MM.1S (cell line): ENCODE data around the gene GCK.

Experiments used
- EZH2 ChIP-seq: fragments of 300-600 bp; sonication (generic); optimal IDR thresholded peaks from 2 replicates; pipeline ENCODE3; 2017; ENCODE audit warnings: low read depth, mild to moderate bottlenecking, antibody characterized with exemption, low read length, mixed read lengths
- TF ChIP-seq, protein P1 (sequence below): fragments of 300-600 bp; sonication (generic); IDR thresholded peaks from 2 replicates; pipeline ENCODE4 v1.5.1; 2016; ENCODE audit warnings: antibody characterized with exemption, low read length, mixed read lengths

DNA sequence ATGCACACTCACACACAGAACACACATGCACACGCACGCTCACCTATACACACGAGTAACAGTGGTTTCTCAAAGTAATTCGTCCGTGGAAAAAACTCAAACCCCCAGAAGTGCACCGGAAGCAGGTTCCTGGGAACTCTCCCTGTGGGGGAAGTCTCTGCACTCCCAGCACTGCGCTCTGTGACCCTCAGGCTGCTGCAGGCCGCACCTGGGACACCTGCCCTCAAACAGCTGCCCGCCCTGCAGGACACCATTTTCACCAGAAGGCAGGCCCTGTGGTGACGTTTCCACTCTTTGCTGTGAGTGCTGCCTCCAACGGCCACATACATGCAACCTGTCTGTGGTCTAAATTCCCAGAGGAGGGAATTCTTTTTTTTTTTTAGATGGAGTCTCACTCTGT, 32.8 kb upstream of the GCK start:
- no peak for TF ChIP-seq EZH2
- TF ChIP-seq, protein P1, sequence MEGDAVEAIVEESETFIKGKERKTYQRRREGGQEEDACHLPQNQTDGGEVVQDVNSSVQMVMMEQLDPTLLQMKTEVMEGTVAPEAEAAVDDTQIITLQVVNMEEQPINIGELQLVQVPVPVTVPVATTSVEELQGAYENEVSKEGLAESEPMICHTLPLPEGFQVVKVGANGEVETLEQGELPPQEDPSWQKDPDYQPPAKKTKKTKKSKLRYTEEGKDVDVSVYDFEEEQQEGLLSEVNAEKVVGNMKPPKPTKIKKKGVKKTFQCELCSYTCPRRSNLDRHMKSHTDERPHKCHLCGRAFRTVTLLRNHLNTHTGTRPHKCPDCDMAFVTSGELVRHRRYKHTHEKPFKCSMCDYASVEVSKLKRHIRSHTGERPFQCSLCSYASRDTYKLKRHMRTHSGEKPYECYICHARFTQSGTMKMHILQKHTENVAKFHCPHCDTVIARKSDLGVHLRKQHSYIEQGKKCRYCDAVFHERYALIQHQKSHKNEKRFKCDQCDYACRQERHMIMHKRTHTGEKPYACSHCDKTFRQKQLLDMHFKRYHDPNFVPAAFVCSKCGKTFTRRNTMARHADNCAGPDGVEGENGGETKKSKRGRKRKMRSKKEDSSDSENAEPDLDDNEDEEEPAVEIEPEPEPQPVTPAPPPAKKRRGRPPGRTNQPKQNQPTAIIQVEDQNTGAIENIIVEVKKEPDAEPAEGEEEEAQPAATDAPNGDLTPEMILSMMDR: no peak
